Measurements from ENCODE around the gene PLCXD1.
"Not testable (repeated sequence)": the region's sequence is repeated elsewhere in the genome, so short reads cannot be mapped to it uniquely, and the experiment has no call there.

Gene PLCXD1

DNA sequence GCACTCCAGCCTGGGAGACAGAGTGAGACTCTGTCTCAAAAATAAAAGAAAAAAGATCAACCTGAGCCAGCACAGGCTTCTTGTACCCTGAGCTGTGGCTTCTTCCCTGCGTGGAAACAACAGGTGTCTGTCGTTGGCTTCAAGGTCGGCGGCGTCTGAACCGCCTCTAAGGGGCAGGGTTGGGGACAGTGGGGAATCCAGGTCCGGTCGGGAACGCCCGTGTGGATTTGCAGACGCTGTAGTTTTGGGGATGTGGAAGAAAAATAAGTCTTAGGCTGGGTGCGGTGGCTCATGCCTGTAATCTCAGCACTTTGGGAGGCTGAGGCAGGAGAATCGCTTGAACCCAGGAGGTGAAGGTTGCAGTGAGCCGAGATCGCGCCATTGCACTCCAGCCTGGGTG lies 17.2 kb upstream of the PLCXD1 start:
- DNase-seq, result not testable (repeated sequence)

DNA sequence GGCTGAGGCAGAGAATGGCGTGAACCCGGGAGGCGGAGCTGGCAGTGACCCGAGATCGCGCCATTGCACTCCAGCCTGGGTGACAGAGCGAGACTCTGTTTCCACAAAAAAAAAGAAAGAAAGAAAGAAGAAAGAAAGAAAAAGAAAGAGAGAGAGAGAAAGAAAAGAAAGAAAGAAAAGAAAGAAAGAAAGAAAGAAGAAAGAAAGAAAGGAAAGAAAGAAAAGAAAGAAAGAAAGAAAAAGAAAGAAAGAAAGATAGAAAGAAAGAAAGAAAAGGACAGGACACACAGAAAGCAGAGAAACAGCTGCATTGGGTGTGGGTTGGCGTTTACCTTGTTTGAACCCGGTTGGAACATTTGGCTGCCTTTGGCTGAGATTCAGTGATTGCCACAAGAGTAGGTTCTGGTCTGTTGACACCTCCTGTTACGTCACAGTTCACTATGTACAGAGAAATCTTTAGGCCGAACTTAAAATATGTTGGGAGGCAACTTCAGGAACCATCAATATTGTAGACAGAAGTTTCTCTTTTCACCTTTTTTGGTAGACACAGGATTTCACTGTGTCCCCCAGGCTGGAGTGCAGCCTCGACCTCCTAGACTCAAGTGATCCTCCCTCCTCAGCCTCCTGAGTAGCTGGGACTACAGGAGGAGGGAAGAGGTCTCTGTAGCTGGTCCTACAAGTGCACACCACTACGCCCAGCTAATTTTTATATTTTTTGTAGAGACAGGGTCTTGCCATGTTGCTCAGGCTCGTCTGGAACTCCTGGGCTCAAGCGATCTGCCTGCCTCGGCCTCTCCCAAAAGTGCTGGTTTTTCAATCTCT lies 16.3 kb upstream of the PLCXD1 start:
- no peak for DNase-seq

DNA sequence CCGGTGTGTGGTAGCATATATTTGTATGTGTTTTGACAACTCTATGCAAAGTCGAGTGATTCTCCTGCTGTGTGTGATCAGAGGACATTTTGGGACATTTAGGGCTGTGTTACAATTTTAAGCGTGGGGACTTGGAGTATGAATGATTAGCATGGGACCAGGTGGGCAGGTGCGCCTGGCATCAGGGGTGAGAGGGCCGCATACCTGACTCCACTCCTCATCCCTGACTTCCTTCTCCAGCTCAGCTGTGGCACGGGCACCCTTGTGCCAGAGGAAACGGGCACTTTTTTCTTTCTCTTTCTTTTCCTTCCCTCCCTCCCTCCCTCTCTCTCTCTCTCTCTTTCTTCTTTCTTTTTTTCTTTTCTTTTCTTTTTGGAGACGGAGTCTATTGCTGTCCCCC lies 15.7 kb upstream of the PLCXD1 start:
- no peak for DNase-seq

DNA sequence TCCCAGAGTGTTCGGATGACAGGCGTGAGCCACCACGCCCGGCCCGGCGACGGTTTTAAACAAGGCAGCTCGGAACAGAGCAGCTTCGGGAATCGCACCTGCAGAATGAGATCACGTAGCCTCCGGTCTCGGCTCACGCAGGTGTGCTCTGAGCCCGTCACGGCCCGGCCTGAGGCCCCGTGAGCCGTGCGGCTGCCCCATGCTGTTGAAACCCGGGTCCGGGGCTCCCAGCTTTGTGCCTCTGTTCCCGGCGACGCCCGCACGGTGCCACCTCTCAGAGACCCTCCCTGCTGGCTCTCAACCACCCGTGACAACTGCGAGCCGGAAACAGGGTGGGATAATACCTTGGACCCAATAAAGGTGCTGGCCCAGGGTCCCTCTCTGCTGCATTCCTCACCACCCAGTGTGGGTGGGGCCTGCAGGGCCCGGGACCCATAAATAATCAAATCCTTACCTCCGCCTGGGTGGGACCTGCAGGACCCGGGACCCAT lies 13.4 kb upstream of the PLCXD1 start:
- DNase-seq, result no peak

DNA sequence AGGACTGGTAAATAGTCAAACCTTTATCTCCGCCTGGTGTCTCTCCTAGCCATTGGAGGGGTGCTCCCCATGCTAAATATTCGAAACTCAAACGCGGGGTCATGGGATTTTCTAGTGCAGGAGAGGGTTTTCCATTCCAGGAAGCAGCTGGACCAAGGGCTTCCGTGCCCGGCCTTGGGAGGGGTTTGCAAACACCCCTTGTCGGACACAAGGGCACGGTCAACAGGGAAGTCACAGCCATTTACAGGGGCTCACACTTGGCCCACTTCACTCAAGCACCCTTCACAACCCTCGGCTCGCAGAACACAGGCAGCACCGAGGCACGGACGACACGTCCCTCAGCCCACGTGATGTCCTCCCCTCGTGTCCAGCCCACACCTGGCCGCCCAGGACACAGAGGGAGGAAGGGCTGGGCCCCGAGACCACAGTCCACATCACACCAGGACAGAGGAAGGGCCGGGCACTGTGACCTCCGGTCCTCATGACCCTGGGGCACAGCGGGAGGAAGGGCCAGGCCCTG lies 10.3 kb upstream of the PLCXD1 start:
- no peak for DNase-seq

DNA sequence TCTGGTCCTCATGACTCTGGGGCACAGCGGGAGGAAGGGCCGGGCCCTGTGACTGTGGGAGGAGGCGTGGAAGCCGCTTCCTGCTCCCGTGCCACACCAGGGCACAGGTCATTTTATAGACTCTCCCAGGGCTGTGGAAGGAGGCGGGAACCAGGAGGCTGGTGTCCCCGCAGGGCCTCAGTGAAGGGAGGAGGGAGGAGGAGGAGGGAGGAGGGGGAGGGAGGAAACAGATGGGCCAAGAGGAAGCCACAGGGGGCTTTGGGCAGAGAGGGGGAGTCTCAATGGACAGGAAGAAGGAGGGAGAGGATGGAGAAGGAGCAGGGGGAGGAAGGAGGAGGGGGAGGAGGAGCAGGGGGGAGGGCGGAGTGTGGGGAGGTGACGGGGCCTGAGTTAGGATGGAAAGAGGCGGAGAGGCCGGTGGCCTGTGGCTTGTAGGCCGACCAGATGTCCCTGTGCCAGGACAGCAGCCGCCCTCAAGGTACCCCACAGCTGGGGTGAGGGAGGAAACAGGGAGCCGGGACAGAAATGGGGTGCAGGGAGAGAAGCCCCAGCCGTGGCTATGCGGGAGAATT lies 6.2 kb upstream of the PLCXD1 start:
- no peak for DNase-seq

DNA sequence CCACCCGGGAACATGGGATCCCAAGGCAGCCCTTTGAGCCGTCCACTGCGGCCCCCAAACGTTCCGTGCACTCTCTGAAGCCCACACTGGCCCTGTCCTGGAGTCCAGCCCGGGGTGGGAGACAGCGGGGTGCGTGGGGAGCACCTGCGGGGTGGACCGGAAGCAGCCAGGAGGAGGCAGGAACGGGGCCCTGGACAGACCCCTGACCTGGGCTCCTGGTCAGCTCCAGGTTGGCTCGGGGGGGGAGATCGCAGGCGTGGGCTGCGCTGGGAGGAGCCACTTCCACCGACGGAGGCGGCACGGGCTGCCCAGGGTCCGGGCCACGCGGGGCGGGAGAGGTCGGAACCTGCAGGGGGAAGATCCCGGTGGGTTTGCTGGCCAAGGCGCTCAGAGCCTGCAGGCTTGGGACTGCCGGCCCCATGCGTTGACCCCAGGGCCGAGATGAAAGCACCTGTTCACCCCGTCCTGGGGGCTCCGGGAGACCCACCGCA lies 5.7 kb upstream of the PLCXD1 start:
- no peak for DNase-seq

DNA sequence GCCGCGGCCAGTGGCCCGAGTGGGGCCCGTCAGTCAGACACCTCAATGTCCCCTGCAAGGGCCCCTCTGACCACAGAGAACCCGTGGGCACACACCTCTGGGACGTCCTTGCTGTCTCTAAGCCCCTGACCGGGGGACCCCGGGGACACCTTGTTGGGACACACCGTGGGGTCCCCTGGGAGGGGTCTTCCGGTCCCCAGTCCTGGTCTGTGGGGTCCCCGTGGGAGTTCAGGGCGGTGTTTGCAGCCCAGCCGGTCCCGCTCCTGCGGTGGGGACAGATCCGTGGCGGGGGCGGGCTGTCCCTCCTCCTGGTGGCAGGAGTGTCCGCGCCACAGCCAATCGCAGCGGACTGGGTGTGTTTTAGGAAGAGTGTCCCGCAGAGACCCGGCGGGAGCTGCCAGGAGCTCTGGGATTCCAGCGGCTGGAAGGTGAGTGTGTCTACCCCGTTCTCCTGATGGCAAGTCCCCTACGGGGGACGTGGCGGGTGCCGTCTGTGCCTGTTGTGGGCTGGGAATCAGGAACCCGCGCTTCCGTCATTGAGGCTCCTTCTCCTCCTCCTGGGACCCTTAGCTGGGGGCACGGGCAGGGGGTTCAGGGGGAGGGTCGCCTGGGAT lies 5.1 kb upstream of the PLCXD1 start:
- DNase-seq, result no peak

DNA sequence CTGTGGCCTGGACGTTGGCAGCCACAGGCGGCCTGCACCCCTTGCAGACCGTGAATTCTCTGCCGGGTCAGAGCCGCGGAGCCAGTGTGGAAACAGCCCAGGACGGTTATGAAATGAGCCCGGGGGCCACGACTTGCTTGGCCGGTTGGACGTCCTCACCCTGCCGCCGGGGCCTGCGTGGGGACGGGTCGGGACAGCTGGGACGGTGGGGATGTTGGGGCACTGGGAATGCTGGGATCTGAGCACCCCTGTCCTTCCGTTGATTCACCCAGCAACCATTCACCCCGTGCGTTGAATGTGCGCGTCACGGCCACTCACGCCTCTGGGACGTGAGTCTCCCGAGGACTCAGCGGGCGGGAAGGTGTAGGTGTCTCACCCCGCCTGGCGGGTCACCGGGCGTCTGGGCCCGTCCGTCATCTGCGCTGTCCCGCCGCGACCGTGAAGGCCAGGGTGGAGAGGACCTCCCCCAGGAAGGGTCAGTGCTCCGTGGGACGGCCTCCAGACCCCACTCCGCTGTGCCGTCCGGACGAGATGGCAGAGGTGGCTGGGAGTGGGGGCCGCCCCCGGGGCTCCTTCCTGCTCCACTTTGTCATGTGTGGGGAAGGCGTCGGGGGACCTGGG lies 4.5 kb upstream of the PLCXD1 start:
- no peak for DNase-seq

DNA sequence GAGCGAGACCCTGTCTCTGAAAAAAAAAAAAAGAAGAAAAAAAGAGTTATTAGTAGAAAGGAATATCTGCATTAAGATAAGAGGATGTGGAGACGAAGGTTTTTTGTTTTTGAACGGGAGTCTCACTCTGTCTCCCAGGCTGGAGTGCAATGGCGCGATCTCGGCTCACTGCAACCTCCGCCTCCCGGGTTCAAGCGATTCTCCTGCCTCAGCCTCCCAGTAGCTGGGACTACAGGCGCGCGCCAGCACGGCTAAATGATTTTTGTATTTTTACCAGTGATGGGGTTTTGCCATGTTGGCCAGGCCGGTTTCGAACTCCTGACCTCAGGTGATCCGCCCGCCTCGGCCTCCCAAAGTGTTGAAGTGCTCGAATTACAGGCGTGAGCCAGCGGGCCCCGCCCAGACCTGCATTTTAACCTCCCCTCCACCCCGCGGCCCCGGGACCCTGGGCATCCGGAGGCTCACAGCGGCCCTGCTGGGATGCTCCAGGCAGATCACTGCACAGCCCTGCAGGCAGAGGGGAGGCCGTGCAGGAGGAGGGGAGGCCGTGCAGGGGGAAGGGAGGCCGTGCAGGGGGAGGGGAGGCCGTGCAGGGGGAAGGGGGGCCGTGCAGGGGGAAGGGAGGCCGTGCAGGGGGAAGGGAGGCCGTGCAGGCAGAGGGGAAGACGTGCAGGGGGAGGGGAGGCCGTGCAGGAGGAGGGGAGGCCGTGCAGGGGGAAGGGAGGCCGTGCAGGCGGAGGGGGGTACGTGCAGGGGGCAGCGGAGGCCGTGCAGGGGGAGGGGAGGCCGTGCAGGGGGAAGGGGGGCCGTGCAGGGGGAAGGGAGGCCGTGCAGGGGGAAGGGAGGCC lies 1.2 kb upstream of the PLCXD1 start:
- DNase-seq, result not testable (repeated sequence)

DNA sequence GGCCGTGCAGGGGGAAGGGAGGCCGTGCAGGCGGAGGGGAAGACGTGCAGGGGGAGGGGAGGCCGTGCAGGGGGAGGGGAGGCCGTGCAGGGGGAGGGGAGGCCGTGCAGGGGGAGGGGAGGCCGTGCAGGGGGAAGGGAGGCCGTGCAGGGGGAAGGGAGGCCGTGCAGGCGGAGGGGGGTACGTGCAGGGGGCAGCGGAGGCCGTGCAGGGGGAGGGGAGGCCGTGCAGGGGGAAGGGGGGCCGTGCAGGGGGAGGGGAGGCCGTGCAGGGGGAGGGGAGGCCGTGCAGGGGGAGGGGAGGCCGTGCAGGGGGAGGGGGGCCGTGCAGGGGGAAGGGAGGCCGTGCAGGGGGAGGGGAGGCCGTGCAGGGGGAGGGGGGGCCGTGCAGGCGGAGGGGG lies 459 bp upstream of the PLCXD1 start:
- DNase-seq, result not testable (repeated sequence)

DNA sequence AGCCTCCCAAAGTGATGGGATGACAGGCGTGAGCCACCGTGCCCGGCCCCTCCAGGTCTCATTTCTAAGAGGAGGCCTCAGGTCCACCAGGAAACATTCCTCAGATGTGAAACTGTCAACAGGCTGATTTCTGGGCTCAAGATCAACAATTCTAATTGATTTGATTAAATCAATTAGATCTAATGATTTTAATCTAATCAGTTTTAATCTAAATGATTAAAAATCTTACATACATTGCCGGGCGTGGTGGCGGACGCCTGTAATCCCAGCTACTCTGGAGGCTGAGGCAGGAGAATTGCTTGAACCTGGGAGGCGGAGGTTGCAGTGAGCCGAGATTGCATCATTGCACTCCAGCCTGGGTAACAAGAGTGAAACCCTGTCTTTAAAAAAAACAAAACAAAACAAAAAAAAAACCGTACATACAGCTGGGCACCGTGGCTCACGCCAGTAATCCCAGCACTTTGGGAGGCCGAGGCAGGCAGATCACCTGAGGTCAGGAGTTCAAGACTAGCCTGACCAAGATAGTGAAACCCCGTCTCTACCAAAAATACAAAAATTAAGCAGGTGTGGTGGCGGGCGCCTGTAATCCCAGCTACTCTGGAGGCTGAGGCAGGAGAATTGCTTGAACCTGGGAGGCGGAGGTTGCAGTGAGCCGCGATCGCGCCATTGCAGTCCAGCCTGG lies 960 bp downstream of the PLCXD1 start:
- DNase-seq, result not testable (repeated sequence)

DNA sequence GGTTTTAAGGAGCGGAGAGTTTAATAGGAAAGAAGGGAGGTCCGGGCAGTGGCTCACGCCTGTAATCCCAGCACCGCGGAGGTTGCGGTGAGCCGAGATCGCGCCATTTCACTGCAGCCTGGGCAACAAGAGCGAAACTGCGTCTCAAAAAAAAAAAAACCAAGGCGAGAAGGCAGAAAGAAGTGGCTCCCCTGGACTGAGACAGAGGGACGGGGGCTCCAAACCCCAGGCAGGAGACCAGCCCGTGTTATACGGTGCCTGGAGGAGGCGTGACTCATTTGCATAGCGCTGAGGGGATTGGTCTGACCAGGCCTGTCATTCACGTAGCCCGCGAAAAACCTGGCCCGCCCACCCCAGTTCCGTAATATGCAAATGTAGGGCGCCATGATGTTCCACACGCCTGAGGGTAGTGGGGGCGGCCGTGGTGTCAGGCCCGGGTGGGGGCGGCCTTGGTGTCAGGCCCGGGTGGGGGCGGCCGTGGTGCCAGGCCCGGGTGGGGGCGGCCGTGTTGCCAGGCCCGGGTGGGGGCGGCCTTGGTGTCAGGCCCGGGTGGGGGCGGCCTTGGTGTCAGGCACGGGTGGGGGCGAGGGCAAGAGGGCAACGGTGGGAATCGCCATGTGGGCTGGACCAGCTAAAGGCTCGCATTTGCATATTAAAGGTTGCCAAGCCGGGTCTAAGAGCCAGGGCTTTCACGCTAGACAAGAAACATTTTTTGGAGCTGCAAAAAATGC lies 2.1 kb downstream of the PLCXD1 start:
- no peak for DNase-seq

DNA sequence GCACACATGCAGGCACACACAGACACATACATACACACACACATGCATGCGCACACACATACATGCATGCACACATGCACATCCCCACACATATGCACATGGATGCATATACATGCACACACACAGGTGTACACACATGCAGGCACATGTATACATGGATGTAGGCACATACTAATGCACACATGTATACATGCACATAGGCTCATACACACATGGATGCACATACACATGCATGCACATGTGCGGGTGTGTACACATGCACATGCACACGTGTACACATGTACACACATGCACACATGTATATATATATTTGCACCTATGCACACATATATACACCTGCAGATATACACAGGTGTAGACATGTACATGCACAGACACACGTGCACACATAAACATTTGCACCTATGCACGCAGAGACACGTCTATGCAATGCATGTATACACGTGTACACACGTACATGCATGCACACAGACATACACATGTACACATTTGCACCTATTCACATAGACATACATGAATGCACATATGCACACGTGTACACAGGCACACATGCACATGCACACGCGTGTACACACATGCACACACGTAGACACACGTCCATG lies 4.0 kb downstream of the PLCXD1 start:
- no peak for DNase-seq

DNA sequence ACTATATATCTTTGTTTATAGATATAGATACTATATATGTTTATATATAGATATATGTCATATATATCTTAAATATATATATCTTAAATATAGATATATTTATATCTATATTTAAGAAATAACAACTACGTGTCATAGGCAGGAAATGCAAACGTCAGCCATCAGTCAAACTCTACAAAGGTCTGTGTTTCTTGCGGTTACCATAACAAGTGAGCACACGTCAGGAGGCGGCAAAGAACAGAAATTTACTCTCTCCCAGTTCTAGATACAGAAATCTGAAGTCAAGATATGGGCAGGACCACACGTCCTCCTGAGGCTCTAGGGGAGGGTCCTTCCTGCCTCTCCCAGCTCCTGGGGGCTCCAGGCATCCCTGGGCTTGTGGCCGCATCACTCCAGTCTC lies 6.5 kb downstream of the PLCXD1 start:
- DNase-seq, result no peak

DNA sequence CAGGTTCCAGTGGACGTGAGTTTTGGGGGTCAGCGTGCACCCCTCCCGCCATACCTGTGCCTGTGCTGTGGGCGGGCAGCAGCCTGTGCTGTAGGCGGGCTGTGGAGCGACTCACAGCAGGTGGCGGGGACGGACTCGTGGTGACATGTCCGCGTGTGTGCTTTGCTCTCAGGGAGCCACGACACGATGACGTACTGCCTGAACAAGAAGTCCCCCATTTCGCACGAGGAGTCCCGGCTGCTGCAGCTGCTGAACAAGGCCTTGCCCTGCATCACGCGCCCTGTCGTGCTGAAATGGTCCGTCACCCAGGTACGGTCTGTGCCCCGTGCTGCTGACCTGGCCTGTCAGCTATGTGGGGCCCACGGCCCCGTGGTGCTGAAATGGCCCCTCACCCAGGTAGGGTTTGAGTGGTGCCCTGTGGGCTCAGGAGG lies 7.4 kb downstream of the PLCXD1 start:
- DNase-seq, result no peak

DNA sequence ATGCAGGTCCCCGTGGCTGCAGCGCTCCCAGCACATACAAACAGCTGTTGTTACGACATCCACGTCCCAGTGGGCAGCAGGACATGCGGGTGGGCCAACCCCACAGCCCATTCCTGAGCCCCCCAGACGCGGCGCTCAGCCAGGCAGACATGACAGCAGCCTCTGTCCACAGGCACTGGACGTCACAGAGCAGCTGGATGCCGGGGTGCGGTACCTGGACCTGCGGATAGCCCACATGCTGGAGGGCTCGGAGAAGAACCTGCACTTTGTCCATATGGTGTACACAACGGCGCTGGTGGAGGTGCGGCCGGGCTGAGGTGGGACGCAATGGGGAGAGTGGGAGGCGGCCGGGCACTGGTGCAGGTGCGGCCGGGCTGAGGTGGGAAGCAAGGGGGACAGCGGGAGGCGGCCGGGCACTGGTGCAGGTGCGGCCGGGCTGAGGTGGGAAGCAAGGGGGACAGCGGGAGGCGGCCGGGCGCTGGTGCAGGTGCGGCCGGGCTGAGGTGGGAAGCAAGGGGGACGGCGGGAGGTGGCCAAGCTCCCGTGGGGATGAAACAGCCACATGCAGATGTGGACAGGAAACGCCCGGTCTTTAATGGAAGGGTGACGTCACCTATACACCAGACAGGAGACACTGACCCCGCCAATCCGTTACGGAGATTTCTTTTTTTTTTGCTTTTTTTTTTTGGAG lies 9.4 kb downstream of the PLCXD1 start:
- DNase-seq, result no peak

DNA sequence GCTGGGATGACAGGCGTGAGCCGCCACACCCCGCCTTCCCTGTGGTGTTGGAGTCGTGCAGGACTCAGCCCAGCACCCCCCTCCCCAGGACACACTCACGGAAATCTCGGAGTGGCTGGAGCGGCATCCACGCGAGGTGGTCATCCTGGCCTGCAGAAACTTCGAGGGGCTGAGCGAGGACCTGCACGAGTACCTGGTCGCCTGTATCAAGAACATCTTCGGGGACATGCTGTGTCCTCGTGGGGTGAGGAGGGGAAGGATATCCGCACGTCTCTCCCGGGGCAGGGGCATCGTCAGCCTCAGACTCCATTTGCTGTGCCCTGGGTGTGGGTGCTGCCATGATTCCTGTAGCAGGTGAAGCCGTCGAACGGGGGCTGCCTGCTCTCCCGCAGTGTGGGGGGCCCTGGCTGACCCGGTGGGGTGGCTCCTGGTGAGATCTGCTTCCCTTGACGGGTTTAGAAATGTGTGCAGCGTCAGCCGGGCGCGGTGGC lies 10.3 kb downstream of the PLCXD1 start:
- DNase-seq, result no peak

Measured in COR-L47 (cell line).